GM19395 (cell line): ENCODE measurements around the gene FHOD3.
"Not testable (repeated sequence)": the region's sequence is repeated elsewhere in the genome, so short reads cannot be mapped to it uniquely, and the experiment has no call there.

ENCODE experiments used
- ATAC-seq: cut with Tn5 transposase; IDR thresholded peaks from one replicate; pipeline ENCODE4 v1.9.1; 2021; ENCODE audit warnings: mild to moderate bottlenecking, moderate library complexity; ENCODE audit not compliant: unreplicated experiment

FHOD3 gene

DNA sequence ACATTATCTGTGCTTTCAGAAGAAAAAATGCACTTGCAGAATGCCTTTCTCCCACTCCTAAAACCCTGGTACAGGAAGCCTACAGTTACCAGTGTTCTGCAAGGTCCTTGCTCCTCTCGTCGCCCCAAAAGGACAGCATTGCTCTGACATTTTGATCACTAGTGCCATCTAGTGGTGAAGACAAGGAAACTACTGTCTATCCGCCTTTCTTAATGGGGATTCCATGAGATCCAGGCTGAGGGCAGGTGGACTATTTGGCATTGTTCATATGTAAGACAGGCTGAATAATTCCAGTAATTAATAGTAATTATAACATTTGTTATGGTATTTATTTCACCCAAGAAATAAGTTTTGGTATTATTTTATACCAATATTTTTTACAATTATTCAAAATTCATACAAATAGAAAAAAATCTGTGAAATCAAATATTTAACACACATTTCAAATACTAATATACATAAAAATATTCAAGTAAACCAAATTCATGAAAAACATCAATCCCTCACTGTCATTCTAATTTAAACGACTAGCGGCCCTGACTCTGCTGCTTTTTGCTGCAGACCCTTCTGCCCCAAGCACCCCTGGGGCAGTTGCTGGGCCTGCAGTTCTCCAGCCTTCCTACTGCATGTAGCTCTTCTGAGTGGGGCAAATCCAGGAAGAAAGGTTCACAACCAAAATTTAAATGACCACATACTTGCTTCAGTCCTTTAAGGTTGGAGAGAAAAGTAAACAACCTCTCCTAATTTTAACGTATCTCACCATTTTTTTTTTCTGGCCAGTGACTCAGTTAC, 512.3 kb downstream of the FHOD3 start:
- peak; percentile 97 for ATAC-seq

DNA sequence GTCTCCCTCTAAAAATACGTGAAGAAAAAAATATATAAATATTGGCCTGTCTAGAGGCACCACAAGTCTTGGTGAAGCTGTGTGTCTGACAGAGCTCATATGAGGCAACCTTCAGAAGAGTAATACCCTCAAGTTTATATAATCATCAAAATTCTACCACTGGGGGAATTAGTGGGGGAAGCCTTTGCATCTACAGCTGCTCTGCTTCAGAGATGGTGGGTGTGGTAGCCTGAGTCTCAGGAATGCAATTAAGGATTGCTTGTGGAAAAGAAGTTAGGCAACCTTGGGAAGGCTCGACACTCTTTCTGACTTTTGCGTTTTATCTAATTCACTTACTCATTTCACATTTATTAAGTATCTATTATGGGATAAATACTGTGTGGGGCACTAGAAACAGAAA, 513.9 kb downstream of the FHOD3 start:
- no peak for ATAC-seq

DNA sequence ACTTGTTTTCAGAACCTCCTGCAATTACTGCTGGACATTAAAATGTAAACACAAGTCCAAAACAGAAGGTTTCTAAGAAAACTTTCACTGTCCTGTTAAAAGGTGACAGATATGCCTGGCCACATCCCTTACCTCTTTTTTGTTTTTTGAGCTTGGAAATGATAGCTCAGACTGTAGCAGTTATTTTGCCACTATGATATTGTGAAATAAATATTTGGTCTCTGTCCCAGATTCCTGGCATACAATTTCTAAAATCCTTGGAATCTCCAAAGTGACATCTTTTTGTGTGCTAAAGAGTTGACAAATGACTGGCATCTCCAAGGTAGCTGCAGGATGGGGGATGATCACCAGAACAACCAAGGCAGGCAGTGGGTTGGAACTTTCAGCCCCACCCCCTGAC, 514.4 kb downstream of the FHOD3 start:
- ATAC-seq: no peak

GRCh38 chr18:36812678-36813077, 515.2 kb downstream of the FHOD3 start:
- ATAC-seq: no peak

- ATAC-seq: no peak
These were observed 515.7 kb downstream of the FHOD3 start for GRCh38 chr18:36813101-36813775.

GRCh38 chr18:36813824-36814223, 516.3 kb downstream of the FHOD3 start:
- no peak for ATAC-seq

- no peak for ATAC-seq
These were observed 517.5 kb downstream of the FHOD3 start for GRCh38 chr18:36814994-36815393.

- not testable (repeated sequence) for ATAC-seq
These were observed 518.6 kb downstream of the FHOD3 start for GRCh38 chr18:36816096-36816495.

- no peak for ATAC-seq
These were observed 519.5 kb downstream of the FHOD3 start for GRCh38 chr18:36817039-36817438.

GRCh38 chr18:36818652-36819051, 521.1 kb downstream of the FHOD3 start:
- ATAC-seq: no peak

DNA sequence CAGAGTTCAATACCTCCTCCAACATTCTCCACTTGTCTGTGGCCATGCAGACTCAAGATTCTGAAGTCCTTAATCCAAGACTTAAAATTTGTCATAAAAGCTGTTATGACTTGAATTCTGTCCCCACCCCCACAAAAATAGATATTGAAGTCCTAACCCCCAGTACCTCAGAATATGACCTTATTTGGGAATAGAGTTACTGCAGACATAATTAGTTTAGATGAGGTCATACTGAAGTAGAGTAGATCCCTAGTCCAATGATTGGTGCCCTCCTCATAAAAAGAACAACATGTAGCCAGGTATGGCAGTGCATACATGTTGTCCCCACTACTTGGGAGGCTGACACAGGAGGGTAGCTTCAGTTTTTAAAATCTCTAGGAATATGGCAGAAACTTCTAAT, 522.1 kb downstream of the FHOD3 start:
- ATAC-seq: no peak

GRCh38 chr18:36821681-36822080, 524.2 kb downstream of the FHOD3 start:
- no peak for ATAC-seq

DNA sequence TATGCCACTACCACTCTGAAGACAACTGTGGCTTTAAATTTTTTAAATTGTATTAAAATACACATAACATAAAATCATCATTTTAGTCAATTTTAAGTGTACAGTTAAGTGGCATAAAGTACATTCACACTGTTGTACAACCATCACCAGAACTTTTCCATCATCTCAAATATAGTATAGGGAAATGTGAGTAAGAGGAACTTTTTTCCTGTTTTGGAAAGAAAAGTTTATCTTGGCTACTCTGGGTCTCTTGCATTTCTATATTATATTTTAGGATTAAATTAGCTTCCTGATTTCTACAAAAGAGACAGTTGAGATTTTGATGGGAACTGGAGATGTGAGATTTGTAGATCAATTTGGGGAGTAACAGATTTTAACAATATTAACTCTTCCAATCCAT, 528.0 kb downstream of the FHOD3 start:
- no peak for ATAC-seq

DNA sequence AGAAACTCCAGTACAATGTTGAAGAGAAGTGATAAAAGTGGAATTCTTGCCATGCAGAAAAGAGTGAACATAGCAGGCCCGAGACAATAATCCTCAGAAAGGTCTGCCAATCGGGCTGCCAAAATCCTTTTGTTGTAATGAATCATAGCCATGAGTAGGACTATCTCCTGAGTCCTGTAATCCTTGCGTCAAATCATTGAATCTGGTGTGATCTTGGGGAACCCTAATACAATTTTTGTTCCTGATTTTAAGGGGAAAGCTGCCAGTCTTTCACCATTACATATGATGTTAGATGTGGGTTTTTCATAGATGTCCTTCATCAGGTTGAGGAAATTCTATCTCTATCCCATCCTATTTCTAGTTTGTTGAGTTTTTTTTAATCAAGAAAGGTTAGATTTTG, 529.0 kb downstream of the FHOD3 start:
- no peak for ATAC-seq

DNA sequence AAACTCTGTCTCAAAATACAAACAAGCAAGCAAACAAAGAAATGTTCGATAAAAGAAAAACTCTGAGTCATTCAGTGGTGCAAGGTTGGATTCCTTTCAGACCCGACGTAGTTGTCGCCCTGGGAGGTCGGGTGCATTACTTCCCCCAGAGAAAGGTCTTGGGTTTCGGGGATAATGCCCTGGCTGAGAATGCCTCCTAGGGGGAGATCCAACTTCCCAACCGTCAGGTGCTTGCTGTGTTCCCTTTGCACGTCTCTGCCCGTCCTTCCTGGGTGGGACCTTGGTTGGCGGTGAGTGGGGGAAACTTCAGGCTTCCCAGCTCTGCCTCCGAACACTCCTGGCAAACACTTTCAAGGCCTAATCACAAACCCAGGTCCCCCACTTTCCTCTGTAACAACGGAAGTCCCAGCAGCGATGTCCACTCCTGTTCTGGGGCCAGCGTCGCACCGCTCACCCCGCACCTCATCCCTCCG, 530.7 kb downstream of the FHOD3 start:
- peak; percentile 2 for ATAC-seq

- peak; percentile 92 for ATAC-seq
These were observed 531.3 kb downstream of the FHOD3 start, which contains the start of the genes KIAA1328 and TPGS2 for GRCh38 chr18:36828630-36829361. KIAA1328 (plus strand) TSS chr18:36829127; CDS start chr18:36829139, 12 bp downstream. TPGS2 (minus strand) TSS chr18:36829002; CDS start chr18:36828767, 235 bp downstream.
